Dendritic cell treated with granulocyte-macrophage colony-stimulating factor and Interleukin-4, amounts not matched to agents 40 ng/mL and 50 ng/mL, for 4 days (primary cell): ENCODE results near the gene DYRK1A.

Experiments used
- H3K27ac Mint-ChIP-seq: one replicate; pipeline ENCODE4 v1.8.0; 2022; ENCODE audit warnings: mild to moderate bottlenecking, mixed read lengths
- H3K27me3 Mint-ChIP-seq: one replicate; pipeline ENCODE4 v1.8.0; 2022; ENCODE audit warnings: mild to moderate bottlenecking, mixed read lengths
- H3K36me3 Mint-ChIP-seq: one replicate; pipeline ENCODE4 v1.8.0; 2022; ENCODE audit warnings: low read depth, mixed read lengths
- H3K4me1 Mint-ChIP-seq: one replicate; pipeline ENCODE4 v1.8.0; 2022; ENCODE audit warnings: low read depth, mixed read lengths
- H3K4me3 Mint-ChIP-seq: one replicate; pipeline ENCODE4 v1.8.0; 2022; ENCODE audit warnings: mild to moderate bottlenecking, moderate library complexity, mixed read lengths
- H3K9me3 Mint-ChIP-seq: one replicate; pipeline ENCODE4 v1.8.0; 2022; ENCODE audit warnings: mixed read lengths
- intact Hi-C: fragments of 100-400 bp; cut with micrococcal nuclease; formaldehyde crosslinking; loops from one replicate; pipeline ENCODE4 v1.15.0; 2022

DYRK1A gene

GRCh38 chr21:37346841-37347430 is 19.6 kb upstream of the DYRK1A start:
- peaks cover 67% of the 10 kb centered on the region for H3K9me3 Mint-ChIP-seq
- intact Hi-C loops: no loop called here
- no peaks in the 10 kb centered on the region for H3K4me1 Mint-ChIP-seq
- H3K4me3 Mint-ChIP-seq: no peak overlapping the region
- H3K27me3 Mint-ChIP-seq: no peaks in the 10 kb centered on the region
- H3K27ac Mint-ChIP-seq: no peak overlapping the region
- H3K36me3 Mint-ChIP-seq: no peaks in the 10 kb centered on the region

GRCh38 chr21:37348664-37349063 is 17.9 kb upstream of the DYRK1A start:
- Mint-ChIP-seq H3K4me3 (no peak overlapping the region), H3K9me3 (peaks cover 60% of the 10 kb centered on the region), H3K36me3 (no peaks in the 10 kb centered on the region), H3K27ac (no peak overlapping the region), H3K27me3 (no peaks in the 10 kb centered on the region), H3K4me1 (no peaks in the 10 kb centered on the region)
- intact Hi-C loops: no loop called here

- no peak overlapping the region for H3K27ac Mint-ChIP-seq
- H3K27me3 Mint-ChIP-seq: no peaks in the 10 kb centered on the region
- no peak overlapping the region for H3K4me3 Mint-ChIP-seq
- no peaks in the 10 kb centered on the region for H3K4me1 Mint-ChIP-seq
- intact Hi-C loops: no loop called here
- H3K9me3 Mint-ChIP-seq: peaks cover 52% of the 10 kb centered on the region
- no peaks in the 10 kb centered on the region for H3K36me3 Mint-ChIP-seq
Observed at GRCh38 chr21:37350472-37350871, 16.1 kb upstream of the DYRK1A start.

GRCh38 chr21:37356706-37357105 is 9.9 kb upstream of the DYRK1A start:
- Mint-ChIP-seq H3K9me3 (peaks cover 4% of the 10 kb centered on the region), H3K27me3 (peaks cover 2% of the 10 kb centered on the region), H3K36me3 (no peaks in the 10 kb centered on the region), H3K27ac (no peak overlapping the region), H3K4me1 (peaks cover 14% of the 10 kb centered on the region), H3K4me3 (no peak overlapping the region)
- intact Hi-C loops: no loop called here

GRCh38 chr21:37357691-37358090 is 8.9 kb upstream of the DYRK1A start:
- H3K4me3 Mint-ChIP-seq: no peak overlapping the region
- no peaks in the 10 kb centered on the region for H3K36me3 Mint-ChIP-seq
- H3K4me1 Mint-ChIP-seq: peaks cover 14% of the 10 kb centered on the region
- H3K27me3 Mint-ChIP-seq: peaks cover 2% of the 10 kb centered on the region
- intact Hi-C loops: no loop called here
- H3K9me3 Mint-ChIP-seq: no peaks in the 10 kb centered on the region
- no peak overlapping the region for H3K27ac Mint-ChIP-seq

- H3K27me3 Mint-ChIP-seq: peaks cover 2% of the 10 kb centered on the region
Observed at GRCh38 chr21:37358397-37358796, 8.2 kb upstream of the DYRK1A start.

GRCh38 chr21:37363936-37364335 is 2.6 kb upstream of the DYRK1A start:
- Mint-ChIP-seq H3K27me3 (no peaks in the 10 kb centered on the region), H3K4me1 (peaks cover 6% of the 10 kb centered on the region), H3K9me3 (no peaks in the 10 kb centered on the region), H3K27ac (no peak overlapping the region), H3K36me3 (peaks cover 14% of the 10 kb centered on the region), H3K4me3 (no peak overlapping the region)
- intact Hi-C loops: loop anchor here (10.0 kb wide), 1 partner anchor 289 kb away; the partner anchor contains the start of genes PIGP and TTC3

More at GRCh38 chr21:37358397-37358796, 8.2 kb upstream of the DYRK1A start:
- no peaks in the 10 kb centered on the region for H3K9me3 Mint-ChIP-seq
- H3K36me3 Mint-ChIP-seq: no peaks in the 10 kb centered on the region
- intact Hi-C loops: no loop called here
- peaks cover 14% of the 10 kb centered on the region for H3K4me1 Mint-ChIP-seq
- H3K4me3 Mint-ChIP-seq: no peak overlapping the region
- H3K27ac Mint-ChIP-seq: no peak overlapping the region

GRCh38 chr21:37364722-37365121 is 1.9 kb upstream of the DYRK1A start:
- Mint-ChIP-seq H3K36me3 (peaks cover 14% of the 10 kb centered on the region), H3K27ac (peak overlapping the region; percentile 100), H3K4me3 (peak overlapping the region; percentile 84), H3K9me3 (no peaks in the 10 kb centered on the region), H3K4me1 (peaks cover 10% of the 10 kb centered on the region), H3K27me3 (no peaks in the 10 kb centered on the region)
- intact Hi-C loops: loop anchor here (5.0 to 10.0 kb wide), 2 partner anchors 198 to 290 kb away; partner anchors contain the start of genes PIGP and TTC3

- Mint-ChIP-seq H3K4me1 (peaks cover 20% of the 10 kb centered on the region), H3K9me3 (no peaks in the 10 kb centered on the region), H3K27ac (peak overlapping the region; percentile 100), H3K4me3 (peak overlapping the region; percentile 84), H3K27me3 (no peaks in the 10 kb centered on the region), H3K36me3 (peaks cover 14% of the 10 kb centered on the region)
- intact Hi-C loops: loop anchor here (1.0 to 10.0 kb wide), 3 partner anchors 98 to 291 kb away; partner anchors contain the start of genes PIGP, TTC3 and VPS26C
Observed at GRCh38 chr21:37365517-37366481, 774 bp upstream of the DYRK1A start.

GRCh38 chr21:37367336-37367702 is 746 bp downstream of the DYRK1A start:
- H3K4me3 Mint-ChIP-seq: peak overlapping the region; percentile 98
- peaks cover 23% of the 10 kb centered on the region for H3K4me1 Mint-ChIP-seq
- peak overlapping the region; percentile 100 for H3K27ac Mint-ChIP-seq
- no peaks in the 10 kb centered on the region for H3K9me3 Mint-ChIP-seq
- no peaks in the 10 kb centered on the region for H3K27me3 Mint-ChIP-seq
- peaks cover 14% of the 10 kb centered on the region for H3K36me3 Mint-ChIP-seq
- intact Hi-C loops: loop anchor here (5.0 to 10.0 kb wide), 2 partner anchors 195 to 293 kb away; partner anchors contain the start of genes PIGP and TTC3

GRCh38 chr21:37367703-37368540 is 1.3 kb downstream of the DYRK1A start:
- peaks cover 28% of the 10 kb centered on the region for H3K4me1 Mint-ChIP-seq

GRCh38 chr21:37368541-37369279 is 2.1 kb downstream of the DYRK1A start:
- Mint-ChIP-seq H3K4me1 (peaks cover 36% of the 10 kb centered on the region), H3K27me3 (no peaks in the 10 kb centered on the region)

More at GRCh38 chr21:37367703-37368540, 1.3 kb downstream of the DYRK1A start:
- intact Hi-C loops: loop anchor here (5.0 to 10.0 kb wide), 2 partner anchors 194 to 293 kb away; partner anchors contain the start of genes PIGP and TTC3
- Mint-ChIP-seq H3K4me3 (peak overlapping the region; percentile 80), H3K27me3 (no peaks in the 10 kb centered on the region), H3K27ac (peak overlapping the region; percentile 80), H3K9me3 (no peaks in the 10 kb centered on the region), H3K36me3 (peaks cover 14% of the 10 kb centered on the region)

More at GRCh38 chr21:37368541-37369279, 2.1 kb downstream of the DYRK1A start:
- Mint-ChIP-seq H3K9me3 (no peaks in the 10 kb centered on the region), H3K4me3 (peak overlapping the region; percentile 80), H3K27ac (peak overlapping the region; percentile 80), H3K36me3 (peaks cover 14% of the 10 kb centered on the region)
- intact Hi-C loops: loop anchor here (5.0 to 10.0 kb wide), 2 partner anchors 194 to 294 kb away; partner anchors contain the start of genes PIGP and TTC3
